ENCODE measurements around the gene EEF1AKMT3.
"Not testable (repeated sequence)": the region's sequence is repeated elsewhere in the genome, so short reads cannot be mapped to it uniquely, and the experiment has no call there.

EEF1AKMT3 gene

GRCh38 chr12:57817261-57817989 lies 45.0 kb downstream of the EEF1AKMT3 start:
- no peak for DNase-seq (ENCODE audit: low spot score)

- not testable (repeated sequence) for DNase-seq (ENCODE audit: low spot score)
Measured at GRCh38 chr12:57817990-57818331, 45.5 kb downstream of the EEF1AKMT3 start.

- not testable (repeated sequence) for DNase-seq (ENCODE audit: low spot score)
Measured at GRCh38 chr12:57820119-57820518, 47.7 kb downstream of the EEF1AKMT3 start.

GRCh38 chr12:57821015-57821414 lies 48.6 kb downstream of the EEF1AKMT3 start:
- DNase-seq (ENCODE audit: low spot score), result not testable (repeated sequence)

- DNase-seq (ENCODE audit: low spot score), result no peak
Measured at GRCh38 chr12:57821474-57822214, 49.2 kb downstream of the EEF1AKMT3 start.

DNA sequence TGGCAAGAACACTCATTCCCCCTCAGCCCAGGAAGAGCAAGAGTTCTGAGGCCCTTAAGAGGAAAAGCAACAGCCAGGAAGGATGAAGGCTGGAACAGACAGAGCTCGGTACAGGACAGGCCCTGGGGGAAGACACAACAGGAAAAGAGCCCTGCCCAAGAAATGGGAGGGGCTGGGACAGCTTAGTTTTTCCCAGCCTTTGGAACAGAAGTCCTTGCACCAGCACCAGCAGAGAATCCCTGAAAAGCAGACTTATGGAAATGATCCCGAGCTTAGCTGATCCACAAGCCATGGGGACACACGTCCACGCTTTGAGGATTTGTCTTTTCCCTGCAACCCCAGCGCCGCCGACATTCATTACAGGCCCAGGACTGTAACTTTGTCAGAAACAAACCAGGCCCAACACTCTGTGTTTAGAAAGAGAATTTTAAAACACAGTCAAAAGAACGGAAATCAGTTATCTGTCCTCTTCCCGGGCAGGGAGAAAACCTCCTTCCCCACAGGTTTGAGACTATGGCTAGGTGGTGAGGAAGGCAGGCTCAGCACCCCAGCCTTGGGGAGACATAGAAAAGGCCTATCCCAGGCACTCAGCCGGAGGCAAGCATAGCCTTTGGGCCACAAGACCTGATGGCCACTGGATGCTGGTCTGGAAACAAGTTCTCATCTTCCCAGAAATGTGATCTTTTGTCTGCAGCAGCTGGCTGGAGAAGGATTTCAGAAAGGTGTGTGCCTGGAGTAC lies 50.1 kb downstream of the EEF1AKMT3 start:
- no peak for DNase-seq (ENCODE audit: low spot score)

DNA sequence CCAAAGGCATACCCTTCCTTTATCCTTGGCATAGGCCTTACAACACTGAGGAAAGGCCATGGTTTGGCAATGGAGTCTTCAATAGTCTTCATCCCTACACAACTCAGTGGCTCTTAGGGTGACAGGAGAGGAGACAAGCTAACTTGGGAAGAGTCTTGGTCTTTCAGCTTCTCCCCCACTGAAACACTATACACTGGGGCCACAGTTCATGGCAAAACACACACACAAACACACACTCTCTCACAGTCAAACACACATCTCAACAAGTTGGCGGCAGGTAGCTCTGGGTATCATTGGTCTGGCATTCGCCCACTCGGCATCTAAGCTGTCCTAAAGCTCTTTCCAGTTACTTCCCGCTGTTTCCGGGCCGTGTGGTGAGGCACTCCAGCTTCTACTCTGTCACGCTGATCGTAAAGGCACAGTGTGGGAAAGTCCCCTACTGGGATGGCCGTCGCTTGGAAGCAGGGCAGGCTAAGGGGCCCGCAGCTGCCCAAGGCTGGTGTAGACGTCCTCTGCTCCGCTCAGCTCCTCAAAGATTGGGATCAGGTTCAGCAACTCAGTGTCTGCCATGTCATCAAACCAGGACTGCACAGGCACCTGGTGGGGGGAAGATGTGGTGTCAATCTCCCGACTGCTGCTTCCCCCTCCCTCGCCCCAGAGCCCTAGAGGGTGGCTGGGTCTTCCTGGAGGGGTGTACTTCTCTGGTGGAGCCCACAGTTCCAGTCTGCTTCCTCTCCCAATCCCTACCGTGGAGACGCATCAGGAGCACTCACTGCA lies 50.9 kb downstream of the EEF1AKMT3 start:
- DNase-seq (ENCODE audit: low spot score), result no peak

DNA sequence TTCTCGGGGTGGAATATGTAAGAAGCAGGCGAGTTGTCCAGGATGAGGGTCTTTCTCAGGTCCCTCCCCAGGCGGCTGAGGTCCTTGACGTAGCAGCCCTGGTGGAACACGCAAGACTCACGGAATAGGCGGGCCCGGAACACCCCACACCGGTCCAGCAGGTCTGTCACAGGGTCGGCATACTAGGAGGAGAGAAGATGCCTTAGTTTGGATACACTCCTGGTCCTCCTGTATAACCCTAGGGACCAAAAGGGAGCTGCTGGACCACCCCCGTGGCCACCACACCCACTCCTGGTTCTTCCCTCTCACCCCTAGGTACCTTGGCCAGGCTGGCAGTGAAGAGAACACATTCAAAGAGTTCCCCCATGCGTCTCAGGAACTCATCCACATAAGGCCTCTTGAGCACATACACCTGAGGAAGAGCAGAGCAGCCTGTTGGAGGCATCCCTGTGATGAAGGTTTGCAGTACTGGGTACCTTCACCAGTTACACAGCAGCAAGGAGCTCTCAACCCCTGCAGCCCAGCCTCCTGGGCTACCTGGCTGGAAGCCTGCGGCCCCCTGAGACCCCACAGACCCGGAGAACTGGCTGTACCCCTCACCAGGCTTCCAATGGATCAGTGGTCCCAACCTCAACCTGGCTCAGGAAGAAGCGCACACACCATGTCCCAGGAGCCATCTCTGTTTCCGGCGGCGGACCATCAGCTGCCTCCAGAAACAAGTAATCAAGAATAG lies 51.7 kb downstream of the EEF1AKMT3 start:
- DNase-seq (ENCODE audit: low spot score), result no peak

- DNase-seq (ENCODE audit: low spot score), result no peak
Measured at GRCh38 chr12:57825451-57825850, 53.0 kb downstream of the EEF1AKMT3 start.

DNA sequence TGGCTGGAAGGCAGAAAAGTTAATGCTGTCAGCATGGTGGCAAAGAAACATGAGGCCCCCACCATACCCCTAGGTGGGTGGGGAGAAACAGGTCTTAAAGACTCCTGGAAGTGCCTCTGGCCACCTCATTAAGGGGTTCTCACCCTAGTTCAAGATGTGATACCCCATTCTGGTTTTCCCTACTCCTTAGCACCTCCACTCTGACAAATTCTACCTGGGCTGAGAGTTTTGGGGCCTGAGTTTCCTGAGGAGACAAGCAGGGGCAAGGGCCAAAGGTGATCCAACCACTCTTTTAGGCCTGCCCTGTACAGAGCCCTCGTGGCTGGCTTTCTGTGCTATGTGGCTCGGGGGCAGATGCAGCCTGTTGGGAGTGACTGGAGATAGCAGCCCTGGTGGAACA lies 54.0 kb downstream of the EEF1AKMT3 start:
- DNase-seq (ENCODE audit: low spot score), result no peak

GRCh38 chr12:57826966-57827365 lies 54.6 kb downstream of the EEF1AKMT3 start:
- no peak for DNase-seq (ENCODE audit: low spot score)

DNA sequence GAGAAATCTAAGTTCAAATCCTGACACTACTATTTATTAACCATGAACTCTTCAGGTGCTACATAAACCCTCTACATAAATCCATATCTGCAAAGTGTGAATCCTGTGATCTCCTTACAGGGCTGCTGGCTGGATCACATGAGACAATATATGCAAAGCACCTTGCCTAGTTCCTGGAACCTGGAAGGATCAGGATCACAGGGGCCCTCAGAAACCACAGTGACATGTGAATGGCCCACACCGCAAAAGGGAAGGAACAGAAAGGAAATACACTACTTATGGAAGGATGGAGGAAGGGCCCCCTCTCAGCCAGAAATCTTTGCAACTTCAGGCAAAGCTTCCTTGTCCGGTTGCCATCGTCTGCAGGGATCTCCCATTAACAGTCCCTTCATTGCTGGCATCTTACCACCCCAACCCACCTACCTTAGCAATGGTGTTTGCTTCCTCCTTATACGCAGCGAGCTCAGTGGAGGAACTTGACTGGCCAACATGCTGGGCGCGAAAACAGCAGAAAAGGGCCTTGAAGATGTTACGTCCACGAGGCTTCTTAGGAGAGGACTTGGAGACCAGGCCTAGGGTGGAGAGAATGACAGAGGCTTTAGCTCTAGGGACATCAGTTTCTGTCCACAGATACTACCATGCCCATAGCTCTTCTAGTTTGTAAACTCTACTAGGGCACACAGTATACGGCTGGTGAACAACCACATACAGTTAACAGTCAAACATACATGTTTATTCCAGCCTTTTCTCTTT lies 56.8 kb downstream of the EEF1AKMT3 start:
- DNase-seq (ENCODE audit: low spot score), result no peak

DNA sequence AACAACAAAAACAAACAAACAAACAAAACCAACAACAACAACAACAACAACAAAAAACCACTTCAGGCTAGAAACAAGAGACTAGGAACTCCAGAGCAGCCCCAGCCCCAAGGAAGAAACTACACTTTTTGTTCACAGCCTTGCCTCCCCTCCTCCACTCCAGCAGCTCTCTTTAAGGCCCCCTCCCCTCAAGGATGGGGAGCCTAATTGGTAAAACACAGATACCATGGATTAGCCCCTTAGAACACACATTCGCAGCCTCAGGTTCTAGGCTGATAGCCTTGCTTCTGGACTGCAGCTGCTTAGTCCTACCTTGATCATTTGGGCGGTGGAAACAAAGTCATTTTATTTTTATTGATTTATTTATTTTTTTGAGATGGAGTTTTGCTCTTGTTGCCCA lies 58.0 kb downstream of the EEF1AKMT3 start:
- no peak for DNase-seq (ENCODE audit: low spot score)
